Stomach (tissue), 9 donors: ENCODE data around the gene PRKCA. TPM values are rescaled to one million over a fixed set of nuclear protein-coding genes. Genes with fewer than 3 reads are reported as not detected.

Source experiments
- DNase-seq, 2 donors: peaks; one replicate each; pipeline versions ENCODE4 v3.0.0 to v3.0.0-alpha.2; 2013 to 2019
- H3K27ac ChIP-seq, 5 donors: fragments of 200-600 bp in 4 of 5; sonication (generic) in 4 of 5; one replicate each; pipeline ENCODE4 v1.5.1; 2013 to 2019; ENCODE audit warnings: mild to moderate bottlenecking in 1 of 5, moderate library complexity in 1 of 5
- H3K27me3 ChIP-seq, 3 donors: fragments of 200-600 bp; sonication (generic); one replicate each; pipeline ENCODE4 v1.5.1; 2017 to 2019; ENCODE audit warnings: mixed run types in 1 of 3
- H3K36me3 ChIP-seq, 4 donors: fragments of 200-600 bp; sonication (generic); 1 replicate in 3 of 4; 2 replicates in 1 of 4; pipeline ENCODE4 v1.5.1; 2016 to 2019
- H3K4me1 ChIP-seq, 4 donors: fragments of 200-600 bp; sonication (generic); one replicate each; pipeline ENCODE4 v1.5.1; 2016 to 2019
- H3K4me3 ChIP-seq, 4 donors: fragments of 200-600 bp; sonication (generic) in 3 of 4; one replicate each; pipeline ENCODE4 v1.5.1; 2016 to 2019; ENCODE audit warnings: mild to moderate bottlenecking in 1 of 4
- H3K9me3 ChIP-seq, 4 donors: fragments of 200-600 bp; sonication (generic); one replicate each; pipeline ENCODE4 v1.5.1; 2016 to 2019
- EP300 ChIP-seq: sonication (generic); formaldehyde crosslinking; IDR thresholded peaks from one replicate; pipeline ENCODE4 v1.6.1; 2017; ENCODE audit warnings: antibody characterized with exemption
- POLR2A ChIP-seq, 4 donors: fragments of 450-650 bp; IDR thresholded peaks; one replicate each; pipeline ENCODE4 v1.6.1; 2016; ENCODE audit warnings: antibody characterized with exemption in 4 of 4, control low read depth in 2 of 4, mild to moderate bottlenecking in 1 of 4, moderate library complexity in 1 of 4
- POLR2AphosphoS5 ChIP-seq, 3 donors: sonication (generic); formaldehyde crosslinking; IDR thresholded peaks; one replicate each; pipeline ENCODE4 v1.6.1; 2016; ENCODE audit warnings: antibody characterized with exemption in 3 of 3
- WGBS, 5 donors: extraction: QIAGEN DNeasy Blood & Tissue Kit in 3 of 5; methylation state at CpG; one replicate each; pipeline versions ENCODE4 v1.1.5 to v1.1.7; 2013 to 2018; 5-methylcytosine and 5-hydroxymethylcytosine counted together
- intact Hi-C: fragments of 100-400 bp; cut with DNase I; formaldehyde crosslinking; loops from one replicate; pipeline ENCODE4 v1.15.1; 2023; ENCODE audit warnings: low total_unique reads
- polyA plus RNA-seq, 3 donors: library from polyadenylated mRNA; stranded (reverse); fragments of 200-250 nt; gene quantifications; one replicate each; pipeline ENCODE4 v1.2.3, GENCODE V29; 2013
- total RNA-seq, 5 donors: library from RNA; depleted of rRNA; stranded (reverse); fragments of >200 nt; gene quantifications; one replicate each; pipeline versions ENCODE4 v1.1.0 to v1.2.3, GENCODE V29; 2014 to 2016
- TF ChIP-seq, protein P1 (sequence below), 7 experiments: fragments of 450-650 bp in 4 of 7; fragments of 200-600 bp in 3 of 7; sonication (generic) in 3 of 7; IDR thresholded peaks; one replicate each; pipeline ENCODE4 v1.5.1; 2016 to 2019; ENCODE audit warnings: antibody characterized with exemption in 7 of 7, control low read depth in 2 of 7, mild to moderate bottlenecking in 1 of 7
- donor health status: healthy with polysubstance abuse.
- donor health status: Bipolar disorder and iron deficiency.
- donor health status: healthy.

The PRKCA gene
- total and polyA plus RNA-seq, 8 donors = 2.1 to 41.1 (median 12.2) TPM

DNA sequence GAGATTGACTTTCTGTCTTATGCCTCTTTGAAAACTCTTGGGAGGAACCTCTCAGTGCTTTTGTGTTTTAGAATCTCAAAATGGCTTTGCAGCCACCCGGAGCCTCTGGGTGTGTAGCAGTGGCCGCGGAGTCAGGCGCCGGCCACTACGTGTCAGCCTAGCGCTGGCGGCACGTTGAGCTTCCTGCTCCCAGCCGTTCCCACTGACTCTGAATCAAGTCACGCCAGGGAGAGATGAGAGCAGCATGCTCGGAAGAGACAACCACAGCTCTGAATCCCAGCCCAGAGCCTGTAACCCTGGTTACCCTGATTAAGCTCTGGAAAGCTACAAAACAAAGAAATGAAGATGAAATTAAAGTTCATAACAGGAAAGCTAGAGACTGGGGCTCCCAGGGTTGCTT is 435.1 kb downstream of the PRKCA start:
- intact Hi-C loops = no loop called here
- no peak overlapping the region for H3K27ac ChIP-seq
- peaks cover 16 to 86% (median 81%) of the 10 kb centered on the region in 4 donors for H3K36me3 ChIP-seq
- H3K27me3 ChIP-seq = no peaks in the 10 kb centered on the region
- WGBS, 5 donors = 56 to 79% (median 66%) methylated on average over 12 of the region's 12 CpGs
- H3K9me3 ChIP-seq = no peaks in the 10 kb centered on the region
- H3K4me1 ChIP-seq = no peaks in the 10 kb centered on the region
- TF ChIP-seq POLR2AphosphoS5 (IDR thresholded peaks at IDR 0.05) (no peak), EP300 (no peak), POLR2A (IDR thresholded peaks at IDR 0.05) (no peak)
- TF ChIP-seq, protein P1, sequence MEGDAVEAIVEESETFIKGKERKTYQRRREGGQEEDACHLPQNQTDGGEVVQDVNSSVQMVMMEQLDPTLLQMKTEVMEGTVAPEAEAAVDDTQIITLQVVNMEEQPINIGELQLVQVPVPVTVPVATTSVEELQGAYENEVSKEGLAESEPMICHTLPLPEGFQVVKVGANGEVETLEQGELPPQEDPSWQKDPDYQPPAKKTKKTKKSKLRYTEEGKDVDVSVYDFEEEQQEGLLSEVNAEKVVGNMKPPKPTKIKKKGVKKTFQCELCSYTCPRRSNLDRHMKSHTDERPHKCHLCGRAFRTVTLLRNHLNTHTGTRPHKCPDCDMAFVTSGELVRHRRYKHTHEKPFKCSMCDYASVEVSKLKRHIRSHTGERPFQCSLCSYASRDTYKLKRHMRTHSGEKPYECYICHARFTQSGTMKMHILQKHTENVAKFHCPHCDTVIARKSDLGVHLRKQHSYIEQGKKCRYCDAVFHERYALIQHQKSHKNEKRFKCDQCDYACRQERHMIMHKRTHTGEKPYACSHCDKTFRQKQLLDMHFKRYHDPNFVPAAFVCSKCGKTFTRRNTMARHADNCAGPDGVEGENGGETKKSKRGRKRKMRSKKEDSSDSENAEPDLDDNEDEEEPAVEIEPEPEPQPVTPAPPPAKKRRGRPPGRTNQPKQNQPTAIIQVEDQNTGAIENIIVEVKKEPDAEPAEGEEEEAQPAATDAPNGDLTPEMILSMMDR (IDR thresholded peaks at IDR 0.05) = no peak
- DNase-seq = peak in 1 of 2 donors; percentile 91
- H3K4me3 ChIP-seq = no peak overlapping the region

- intact Hi-C loops = no loop called here
- DNase-seq = no peak
These were observed 435.9 kb downstream of the PRKCA start for GRCh38 chr17:66738301-66738700.

GRCh38 chr17:66739553-66739952 is 437.1 kb downstream of the PRKCA start:
- Histone ChIP-seq H3K27me3 (no peaks in the 10 kb centered on the region), H3K4me3 (no peak overlapping the region), H3K27ac (no peak overlapping the region), H3K9me3 (no peaks in the 10 kb centered on the region), H3K4me1 (no peaks in the 10 kb centered on the region), H3K36me3 (peaks cover 16 to 90% (median 87%) of the 10 kb centered on the region in 4 donors)
- WGBS, 5 donors = 78 to 85% (median 84%) methylated on average over 8 of the region's 8 CpGs
- no peak for DNase-seq
- TF ChIP-seq POLR2AphosphoS5 (IDR thresholded peaks at IDR 0.05) (no peak), EP300 (no peak), POLR2A (IDR thresholded peaks at IDR 0.05) (no peak)
- TF ChIP-seq, protein P1 (IDR thresholded peaks at IDR 0.05) = no peak
- intact Hi-C loops = no loop called here

More at GRCh38 chr17:66738301-66738700, 435.9 kb downstream of the PRKCA start:
- no peak overlapping the region for H3K4me3 ChIP-seq
- 80 to 97% (median 93%) methylated on average over 4 of the region's 4 CpGs for WGBS, 5 donors
- H3K9me3 ChIP-seq = no peaks in the 10 kb centered on the region
- no peak for TF ChIP-seq EP300
- TF ChIP-seq POLR2A (IDR thresholded peaks at IDR 0.05) = no peak
- no peak for TF ChIP-seq POLR2AphosphoS5 (IDR thresholded peaks at IDR 0.05)
- TF ChIP-seq, protein P1 (IDR thresholded peaks at IDR 0.05) = no peak
- H3K27me3 ChIP-seq = no peaks in the 10 kb centered on the region
- peaks cover 16 to 90% (median 86%) of the 10 kb centered on the region in 4 donors for H3K36me3 ChIP-seq
- H3K27ac ChIP-seq = no peak overlapping the region
- H3K4me1 ChIP-seq = no peaks in the 10 kb centered on the region

DNA sequence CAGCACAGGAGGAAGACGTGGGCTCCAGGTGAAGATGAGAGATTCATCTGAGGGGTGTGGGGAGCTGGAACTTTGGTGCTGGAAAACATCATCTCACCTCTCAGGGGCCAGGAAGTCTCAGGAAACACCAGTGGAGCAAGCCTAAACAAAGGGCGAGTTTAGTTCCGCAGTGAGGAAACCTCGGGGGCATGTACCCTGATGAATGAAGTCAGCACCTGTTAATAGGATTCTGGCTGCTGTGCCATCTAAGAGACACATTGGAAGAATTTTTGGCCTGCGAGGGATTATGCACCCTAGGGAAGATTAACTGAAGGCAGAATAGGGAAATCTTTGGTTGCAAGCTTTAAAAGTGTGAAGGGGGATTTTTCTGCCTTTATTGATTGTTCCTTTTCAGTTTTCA is 437.8 kb downstream of the PRKCA start:
- H3K27ac ChIP-seq = no peak overlapping the region
- H3K4me1 ChIP-seq = no peaks in the 10 kb centered on the region
- no peaks in the 10 kb centered on the region for H3K27me3 ChIP-seq
- no peak for TF ChIP-seq POLR2A (IDR thresholded peaks at IDR 0.05)
- TF ChIP-seq, protein P1 (IDR thresholded peaks at IDR 0.05) = no peak
- no peak for TF ChIP-seq POLR2AphosphoS5 (IDR thresholded peaks at IDR 0.05)
- TF ChIP-seq EP300 = no peak
- peaks cover 16 to 92% (median 89%) of the 10 kb centered on the region in 4 donors for H3K36me3 ChIP-seq
- intact Hi-C loops = no loop called here
- no peak overlapping the region for H3K4me3 ChIP-seq
- no peaks in the 10 kb centered on the region for H3K9me3 ChIP-seq
- DNase-seq = no peak
- WGBS, 5 donors = 75 to 82% (median 79%) methylated on average over 5 of the region's 5 CpGs
